H1 (cell line): ENCODE measurements around the gene CRYBB1. TPM values are rescaled to one million over a fixed set of nuclear protein-coding genes. Genes with fewer than 3 reads are reported as not detected.
A peak's percentile ranks its signal among the peaks of the same experiment; 100 is the strongest.

Experiments used
- BACH1 ChIP-seq: IDR thresholded peaks from 2 replicates; pipeline ENCODE4 v1.6.1; 2012; ENCODE audit warnings: low read length, improper control_type of control experiment
- EGR1 ChIP-seq: IDR thresholded peaks from 2 replicates; pipeline ENCODE4 v1.6.1; 2011; ENCODE audit warnings: low read depth, low read length, borderline replicate concordance
- FOSL1 ChIP-seq: IDR thresholded peaks from 2 replicates; pipeline ENCODE4 v1.6.1; 2011; ENCODE audit warnings: mild to moderate bottlenecking, low read depth, low read length, moderate library complexity; ENCODE audit not compliant: insufficient read depth
- HDAC2 ChIP-seq, 2 experiments: fragments of 300-600 bp in 1 of 2; sonication (generic) in 1 of 2; IDR thresholded peaks; 2 replicates each; pipeline ENCODE4 v1.6.1; 2011 to 2012; ENCODE audit warnings: low read depth in 2 of 2, low read length in 2 of 2, mild to moderate bottlenecking in 2 of 2, moderate library complexity in 2 of 2, borderline replicate concordance in 1 of 2, inconsistent platforms in 1 of 2
- HDAC6 ChIP-seq: IDR thresholded peaks from one replicate; pipeline ENCODE4 v1.7.1; 2012; ENCODE audit warnings: low read depth, mild to moderate bottlenecking, inconsistent platforms, low read length, moderate library complexity
- JUN ChIP-seq: IDR thresholded peaks from 2 replicates; pipeline ENCODE4 v1.6.1; 2011; ENCODE audit warnings: low read depth, mild to moderate bottlenecking, improper control_type of control experiment, low read length
- JUND ChIP-seq: IDR thresholded peaks from 2 replicates; pipeline ENCODE4 v1.6.1; 2011; ENCODE audit warnings: mild to moderate bottlenecking, improper control_type of control experiment, low read length
- POU5F1 ChIP-seq: IDR thresholded peaks from 2 replicates; pipeline ENCODE4 v1.6.1; 2011; ENCODE audit warnings: low read depth, mild to moderate bottlenecking, low read length, moderate library complexity
- RAD21 ChIP-seq, 2 experiments: IDR thresholded peaks in 1 of 2; conservative IDR thresholded peaks in 1 of 2; 2 replicates each; pipeline ENCODE4 v1.6.1; 2011; ENCODE audit warnings: low read depth in 2 of 2, low read length in 2 of 2, improper control_type of control experiment in 1 of 2, inconsistent platforms in 1 of 2, mild to moderate bottlenecking in 1 of 2, moderate library complexity in 1 of 2
- RNF2 ChIP-seq: fragments of 200-900, 300-1000 bp; sonication (generic); IDR thresholded peaks from 2 replicates; pipeline ENCODE4 v1.7.1; 2016; ENCODE audit warnings: borderline replicate concordance, low read depth, mild to moderate bottlenecking, antibody characterized with exemption, low read length; ENCODE audit not compliant: poor library complexity, severe bottlenecking; ENCODE audit errors: missing control alignments
- SUZ12 ChIP-seq: fragments of 200-600 bp; sonication (generic); IDR thresholded peaks from 2 replicates; pipeline ENCODE4 v1.6.1; 2012; ENCODE audit warnings: mild to moderate bottlenecking, inconsistent platforms, low read length, moderate library complexity, mixed read lengths
- TAF1 ChIP-seq: IDR thresholded peaks from 2 replicates; pipeline ENCODE4 v1.6.1; 2011; ENCODE audit warnings: mild to moderate bottlenecking, low read depth, low read length
- polyA plus RNA-seq, 7 experiments: library from polyadenylated mRNA; depleted of rRNA in 3 of 7; stranded (reverse) in 5 of 7; unstranded in 2 of 7; fragments of >200 nt in 5 of 7; fragments of 200-250 nt in 2 of 7; gene quantifications; 1 replicate in 5 of 7; 2 replicates in 1 of 7; 4 replicates in 1 of 7; pipeline versions ENCODE4 v1.2.1 to v1.2.3, GENCODE V29; 2011 to 2013; ENCODE audit warnings: missing spikeins in 2 of 7, mixed read lengths in 2 of 7
- total RNA-seq: library from RNA; stranded (reverse); fragmentation: NEBNext Ultra II Directional; extraction: Animal tissue kit (Norgen Biotek cat#: 25700); gene quantifications from 2 replicates; pipeline ENCODE4 v1.2.1, GENCODE V29; 2021

The CRYBB1 gene
- total and polyA plus RNA-seq, 2 of the 8 experiments (the other 6 are each of a cell fraction or from before 2014, with no cell fraction given): 1.7 to 6.0 TPM

DNA sequence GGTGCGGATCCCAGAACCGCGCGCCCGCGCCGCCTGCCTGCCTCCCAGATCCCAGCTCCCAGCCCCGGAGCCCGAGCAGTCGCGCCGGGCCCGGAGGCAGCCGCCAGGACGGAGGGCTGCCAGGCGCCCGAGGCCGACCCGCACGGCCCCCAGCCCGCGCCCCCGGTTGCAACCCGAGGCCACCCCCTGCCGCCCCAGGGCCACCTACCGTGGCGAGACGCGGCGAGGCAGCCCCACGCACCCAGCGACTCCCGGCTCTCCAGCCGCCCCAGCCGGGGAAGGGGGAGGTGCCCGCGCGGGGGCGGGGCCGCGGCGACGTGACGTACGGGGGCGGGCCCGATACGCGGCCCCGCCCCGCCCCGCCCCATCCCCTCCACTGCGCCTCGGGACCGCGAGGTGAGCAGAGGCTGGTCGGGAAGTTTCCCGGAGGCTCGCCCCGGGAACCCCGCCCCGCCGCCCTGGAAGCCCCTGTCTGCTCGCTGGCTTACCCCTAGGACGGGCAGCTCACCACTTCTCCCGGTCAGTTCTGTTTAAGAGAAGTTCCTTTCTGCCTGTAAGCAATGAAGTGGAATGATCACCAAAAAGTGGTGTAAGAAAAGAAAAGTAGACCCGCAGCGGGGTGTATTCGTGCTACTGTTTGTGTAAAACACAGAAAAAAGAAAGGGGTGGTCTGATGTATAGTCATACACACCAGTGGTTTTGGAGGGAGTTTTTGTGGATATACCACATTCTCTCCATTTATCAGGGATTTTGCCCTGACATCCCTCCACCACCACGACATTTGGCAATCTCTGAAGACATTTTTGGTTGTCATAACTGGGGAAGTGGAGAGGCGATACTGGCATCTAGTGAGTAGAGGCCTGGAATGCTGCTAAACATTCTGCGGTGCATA, 27.7 kb downstream of the CRYBB1 start, which contains the start of gene TPST2 (continued):
- no peak; the same call in 1 of the 2 replicates for TF ChIP-seq TAF1
- TF ChIP-seq RNF2: no peak
- no peak for TF ChIP-seq JUN
- no peak for TF ChIP-seq SUZ12
- peak; percentile 50; the same call in 1 of the 2 replicates for TF ChIP-seq EGR1
- TF ChIP-seq JUND: no peak
- no peak for TF ChIP-seq BACH1
- peak in 1 of 2 experiments; percentile 3; a peak in 1 of 4 replicates for TF ChIP-seq RAD21 (IDR thresholded peaks at IDR 0.05 in 1 of 2, conservative IDR thresholded peaks at IDR 0.05 in 1 of 2; ENCODE audit: low read depth in 2 of 2, low read length in 2 of 2)
- no peak for TF ChIP-seq FOSL1
- peak in 1 of 2 experiments; percentile 33; a peak in 1 of 4 replicates for TF ChIP-seq HDAC2 (IDR thresholded peaks at IDR 0.05; ENCODE audit: borderline replicate concordance in 1 of 2, low read depth in 2 of 2, low read length in 2 of 2)
- no peak for TF ChIP-seq POU5F1
- no peak for TF ChIP-seq HDAC6
